Measurements from ENCODE around the gene COL27A1.

The COL27A1 gene

DNA sequence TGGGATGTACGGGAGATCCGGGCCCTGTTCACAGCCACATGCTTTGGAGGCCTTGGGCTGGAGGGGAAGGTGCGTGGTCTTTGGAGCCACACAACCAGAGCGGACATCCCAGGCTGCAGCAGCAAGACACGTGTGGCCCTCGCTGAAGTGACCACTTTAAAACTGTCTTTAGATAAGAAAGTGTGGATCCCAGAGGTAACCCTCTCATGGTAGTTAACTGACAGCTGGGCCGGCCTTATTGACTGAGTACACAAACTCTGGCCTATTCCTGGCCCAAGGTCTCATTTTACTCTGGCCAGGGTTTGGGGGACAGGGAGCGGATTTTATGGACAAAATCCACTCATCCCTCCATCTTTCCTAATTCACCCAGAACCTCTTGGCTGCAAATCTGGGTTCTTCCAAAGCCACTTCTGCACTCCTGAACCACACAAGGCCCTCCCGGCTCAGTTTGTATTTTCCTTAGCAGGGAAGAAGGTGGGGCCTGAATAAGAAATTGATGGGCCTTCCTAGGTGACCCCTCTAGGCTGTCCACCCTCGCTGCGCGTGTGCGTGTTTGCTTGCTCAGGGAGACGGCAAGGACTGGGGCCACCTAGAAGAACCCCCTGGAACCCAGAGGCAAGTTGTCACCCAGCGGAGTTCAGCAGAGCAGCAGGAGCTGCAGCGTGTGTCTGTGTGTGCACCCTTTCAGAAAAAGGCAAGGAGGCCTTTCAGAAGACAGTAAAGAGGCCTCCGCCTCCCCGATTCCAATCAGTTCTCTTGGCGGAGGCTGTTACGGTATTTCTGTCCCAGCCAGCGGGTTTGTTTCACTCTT lies 94.3 kb downstream of the COL27A1 start:
- DNase-seq, result no peak

DNA sequence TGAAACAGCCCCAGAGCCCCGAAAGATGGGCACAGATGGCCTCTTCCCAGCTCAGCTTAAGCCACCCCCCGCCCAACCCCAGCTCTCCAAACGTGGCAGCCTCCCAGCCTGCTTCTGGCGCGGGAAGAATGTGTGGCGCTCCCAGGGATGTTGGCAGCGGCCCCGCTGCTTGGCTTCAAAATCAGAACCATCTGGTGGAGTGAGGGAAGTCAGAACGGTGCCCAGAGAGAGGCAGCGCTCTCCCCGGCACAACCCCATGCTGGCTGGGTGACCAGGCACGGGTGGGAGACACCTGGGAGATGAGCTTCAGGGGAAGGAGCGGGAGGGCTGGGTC lies 94.9 kb downstream of the COL27A1 start:
- peak; percentile 16 for DNase-seq

DNA sequence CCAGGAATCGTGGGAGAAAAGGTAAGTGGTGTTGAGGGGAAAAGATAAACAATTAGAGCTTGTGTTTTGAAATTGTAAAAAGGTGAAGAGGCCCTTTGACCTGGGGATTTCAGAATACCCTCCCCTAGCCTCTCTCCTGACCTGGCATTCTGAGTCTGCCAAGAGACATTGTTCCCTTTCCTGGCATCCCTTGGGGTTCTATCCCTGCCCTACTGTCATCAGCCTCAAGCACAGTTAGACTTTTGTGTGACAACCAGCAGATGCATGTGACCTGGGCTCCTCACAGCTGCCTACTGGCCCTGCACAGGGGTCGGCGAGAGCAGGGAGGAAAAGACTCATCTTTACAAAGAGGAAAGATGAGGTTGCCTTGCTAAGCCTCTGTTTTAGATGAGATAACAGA lies 95.3 kb downstream of the COL27A1 start:
- DNase-seq, result no peak

DNA sequence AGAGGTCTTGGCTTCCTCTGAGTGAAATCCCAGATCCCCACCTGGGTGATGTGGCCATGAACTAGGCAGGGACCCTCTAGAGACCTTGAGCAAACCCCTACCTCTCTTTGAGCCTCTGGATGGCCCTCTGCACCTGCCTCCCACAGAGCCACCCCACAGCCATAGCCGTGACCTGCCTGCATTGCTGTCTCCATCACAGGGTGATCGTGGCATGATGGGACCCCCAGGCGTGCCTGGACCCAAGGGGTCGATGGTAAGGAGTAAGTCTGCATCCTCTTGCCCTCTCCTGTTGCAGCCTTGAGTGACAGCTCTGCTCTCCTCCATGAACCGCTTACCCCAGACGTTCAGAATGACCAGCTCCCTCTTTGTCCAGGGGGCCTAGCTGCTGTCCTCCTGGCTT lies 97.1 kb downstream of the COL27A1 start:
- DNase-seq, result no peak

DNA sequence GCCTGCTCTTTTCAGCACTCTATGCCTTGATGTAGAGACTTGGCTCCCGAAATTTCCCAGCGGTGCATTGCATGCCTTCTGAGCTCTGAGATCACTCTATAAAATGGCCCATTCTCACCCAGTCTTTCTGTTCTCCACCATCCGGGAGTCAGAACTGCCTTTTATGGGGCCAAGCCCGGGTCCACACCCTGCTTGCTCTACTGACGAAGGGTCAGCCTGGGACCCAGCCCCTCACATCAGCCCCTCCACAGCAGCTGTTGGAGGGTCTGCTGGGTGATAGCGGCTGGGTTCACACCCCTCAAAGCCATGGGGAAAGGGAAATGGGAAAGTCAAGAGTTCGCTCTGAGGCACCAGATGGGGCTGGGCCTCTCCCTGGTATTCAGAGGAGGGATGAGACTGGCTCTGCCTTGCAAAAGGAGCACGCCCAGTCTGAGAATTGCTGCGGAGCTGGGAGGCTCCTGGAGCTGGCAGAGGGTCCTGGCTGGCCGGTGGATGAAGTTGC lies 101.5 kb downstream of the COL27A1 start:
- no peak for DNase-seq

- no peak for DNase-seq
These were observed 102.9 kb downstream of the COL27A1 start for GRCh38 chr9:114258218-114258617.

DNA sequence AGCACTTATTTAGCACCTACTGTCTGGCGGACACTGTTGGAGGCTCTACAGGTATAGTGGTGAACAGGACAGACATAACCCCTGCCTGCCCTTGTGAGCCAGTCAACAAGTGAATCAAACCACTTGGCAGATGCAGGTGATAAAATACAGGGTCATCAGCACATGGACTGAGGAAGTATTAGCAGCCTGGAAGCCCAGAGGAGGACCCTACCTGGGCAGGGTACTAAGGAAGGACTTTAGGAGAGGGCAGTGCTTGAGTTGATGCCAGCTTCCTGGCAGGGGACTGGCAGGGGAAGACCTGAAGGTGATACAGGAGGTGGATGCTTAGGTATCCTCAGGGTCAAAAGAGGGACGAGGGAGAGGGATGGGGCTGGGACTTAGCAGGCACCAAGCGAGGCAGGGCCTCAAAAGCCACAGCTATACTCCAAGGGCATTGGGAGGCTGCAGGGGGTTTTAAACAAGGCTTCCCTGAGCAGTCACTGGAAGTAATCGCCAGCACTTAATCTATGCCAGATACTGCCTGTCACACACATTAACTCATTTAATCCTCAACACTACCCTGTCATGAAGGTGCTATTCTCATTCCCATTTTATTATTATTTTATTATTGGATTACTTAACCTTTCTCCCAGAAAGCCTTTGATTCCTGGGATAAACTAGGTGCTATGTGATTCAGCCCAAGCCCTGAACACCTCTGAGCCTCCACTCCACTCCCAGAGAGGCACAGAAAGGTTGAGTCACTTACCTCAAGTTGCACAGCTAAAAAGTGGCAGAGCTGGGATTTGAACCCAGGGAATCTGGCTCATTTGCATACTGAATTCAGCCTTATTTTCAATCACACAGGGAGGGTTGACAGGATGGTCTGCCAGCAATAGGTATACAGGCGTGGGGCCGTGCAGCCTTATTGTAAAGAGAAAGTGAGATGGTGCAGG lies 103.8 kb downstream of the COL27A1 start:
- no peak for DNase-seq

- no peak for DNase-seq
These were observed 104.6 kb downstream of the COL27A1 start for GRCh38 chr9:114259798-114260523.

DNA sequence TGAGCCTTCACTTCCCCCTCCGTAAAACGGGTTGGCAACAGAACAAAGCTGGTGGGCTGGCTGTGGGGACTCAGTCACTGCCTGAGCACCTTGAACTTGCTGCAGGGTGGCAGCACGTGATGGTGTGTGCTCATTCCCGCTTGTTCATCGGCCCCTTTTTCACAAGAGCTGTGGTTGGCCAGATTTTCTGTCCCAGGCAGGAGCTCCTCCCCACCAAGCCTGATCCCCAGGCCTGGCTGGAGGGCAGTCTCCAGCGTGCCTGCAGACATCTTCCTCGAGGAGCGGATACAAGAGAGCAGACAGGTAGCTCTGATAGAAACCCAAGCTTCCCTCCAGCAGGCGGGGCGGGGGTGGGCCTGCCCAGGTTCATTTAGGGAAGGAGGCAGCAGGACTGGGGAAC lies 105.7 kb downstream of the COL27A1 start:
- no peak for DNase-seq

DNA sequence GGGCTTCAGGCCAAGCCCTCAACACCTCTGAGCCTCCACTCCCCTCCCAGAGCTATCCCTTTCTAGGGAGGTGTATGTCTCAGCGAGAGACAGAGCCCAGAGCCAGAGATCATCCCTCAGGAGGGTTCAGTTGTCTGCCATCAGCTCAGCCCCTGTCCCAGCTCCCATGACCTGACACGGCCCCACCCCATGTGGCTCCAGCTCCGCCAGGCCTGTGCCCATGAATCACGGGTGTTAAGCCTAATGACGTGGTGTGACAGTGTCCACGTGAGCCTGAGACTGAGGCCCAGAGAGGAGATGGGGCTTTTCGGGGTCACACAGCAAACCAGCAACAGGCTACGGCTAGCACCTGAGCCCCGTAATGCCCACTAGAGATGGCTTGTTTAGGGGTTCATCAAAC lies 106.7 kb downstream of the COL27A1 start:
- DNase-seq, result no peak

GRCh38 chr9:114263853-114264510 lies 108.6 kb downstream of the COL27A1 start:
- DNase-seq, result no peak

DNA sequence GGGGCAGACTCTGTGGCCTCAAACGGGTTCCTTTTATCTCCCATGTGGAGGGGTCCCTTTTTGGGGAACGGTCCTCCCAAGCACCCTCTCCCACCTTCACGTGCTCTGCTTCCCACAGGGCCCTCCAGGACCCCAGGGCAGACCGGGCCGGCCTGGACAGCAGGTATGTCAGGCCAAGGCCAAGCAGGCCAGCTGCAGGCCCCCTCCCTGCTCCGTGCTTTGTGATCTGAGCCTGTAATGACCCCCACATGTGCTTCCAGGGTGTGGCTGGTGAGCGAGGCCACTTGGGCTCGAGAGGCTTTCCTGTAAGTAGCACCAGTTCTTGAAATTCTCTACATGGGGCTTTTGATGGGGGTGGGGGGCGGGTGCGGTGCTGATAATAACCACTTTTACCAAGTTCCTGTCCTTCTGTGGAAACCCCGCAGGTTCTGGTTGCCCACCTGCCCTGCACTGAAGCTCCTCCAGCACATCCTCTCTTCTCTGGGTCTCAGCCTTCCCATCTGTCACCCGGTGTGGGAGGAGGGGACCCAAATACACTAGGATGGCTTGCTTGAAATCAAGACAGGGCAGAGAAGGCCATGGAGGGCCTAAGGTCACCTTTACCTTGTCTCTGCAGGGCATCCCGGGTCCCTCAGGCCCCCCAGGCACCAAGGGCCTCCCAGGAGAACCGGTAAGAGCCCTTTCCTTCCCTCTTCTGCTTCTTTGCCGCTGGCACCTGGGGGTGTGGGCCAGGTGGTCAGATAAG lies 109.6 kb downstream of the COL27A1 start:
- no peak for DNase-seq

DNA sequence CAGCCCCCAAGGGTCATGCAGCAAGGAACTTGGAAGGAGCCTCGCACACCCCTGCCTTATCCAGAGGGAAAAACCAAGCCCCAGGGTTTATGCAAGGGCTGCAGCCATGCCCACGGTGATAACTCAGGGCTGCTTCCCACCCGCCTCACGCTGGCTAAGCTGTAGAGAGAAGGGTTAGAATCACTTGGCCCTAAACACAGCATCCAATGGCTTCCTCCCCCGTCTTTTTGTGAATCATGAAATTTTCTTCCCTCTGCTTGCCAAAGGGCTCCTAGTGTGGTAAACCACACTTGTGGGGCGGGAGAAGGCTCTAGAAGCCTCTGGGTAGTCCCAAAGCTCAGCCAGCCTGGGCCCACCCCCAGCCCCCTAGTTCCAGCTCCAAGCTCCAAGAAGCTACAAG lies 111.6 kb downstream of the COL27A1 start:
- no peak for DNase-seq

DNA sequence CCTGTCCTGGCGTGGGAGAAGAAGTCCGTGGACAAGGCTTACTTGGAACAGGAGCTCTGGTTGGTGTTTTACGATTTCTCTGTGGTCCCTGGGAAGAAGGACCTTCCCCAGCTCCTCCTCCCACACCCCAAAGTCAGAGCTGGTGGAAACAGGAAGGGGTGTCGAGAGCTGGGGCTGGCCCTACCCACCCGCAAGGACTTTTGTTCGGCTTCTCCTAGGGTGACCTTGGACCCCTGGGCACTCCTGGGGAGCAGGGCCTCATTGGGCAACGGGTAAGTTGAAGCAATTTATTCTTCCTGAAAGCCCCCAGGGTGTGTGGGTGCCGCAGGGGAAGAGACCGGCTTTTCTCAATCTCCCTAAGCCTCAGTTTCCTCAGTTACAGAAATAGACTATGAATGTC lies 113.7 kb downstream of the COL27A1 start:
- no peak for DNase-seq

- no peak for DNase-seq
These were observed 115.0 kb downstream of the COL27A1 start for GRCh38 chr9:114270120-114270975.

- DNase-seq, result no peak
These were observed 116.5 kb downstream of the COL27A1 start for GRCh38 chr9:114271556-114272510.

- DNase-seq, result peak; percentile 20
These were observed 117.5 kb downstream of the COL27A1 start for GRCh38 chr9:114272739-114273431.

DNA sequence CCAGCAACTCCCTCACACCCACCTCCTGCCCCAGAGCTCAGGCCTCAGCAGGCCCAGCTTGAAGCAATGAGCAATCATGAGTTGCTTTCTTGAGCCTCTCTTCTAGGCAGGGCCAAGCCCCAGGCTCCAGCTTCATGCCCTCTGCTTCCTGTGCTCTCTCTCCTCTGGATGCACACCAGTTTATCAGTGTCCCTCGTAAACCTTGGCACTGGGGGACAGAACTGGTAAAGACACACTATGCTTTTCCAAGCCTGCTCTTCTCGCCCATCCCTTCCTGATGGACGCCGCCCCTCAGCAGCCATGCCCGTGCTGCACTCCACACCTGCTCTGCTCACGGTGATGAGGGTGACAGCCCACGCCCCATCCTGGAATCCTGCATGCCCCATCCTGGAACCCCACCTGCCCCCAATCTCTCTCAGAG lies 118.1 kb downstream of the COL27A1 start:
- DNase-seq, result no peak

DNA sequence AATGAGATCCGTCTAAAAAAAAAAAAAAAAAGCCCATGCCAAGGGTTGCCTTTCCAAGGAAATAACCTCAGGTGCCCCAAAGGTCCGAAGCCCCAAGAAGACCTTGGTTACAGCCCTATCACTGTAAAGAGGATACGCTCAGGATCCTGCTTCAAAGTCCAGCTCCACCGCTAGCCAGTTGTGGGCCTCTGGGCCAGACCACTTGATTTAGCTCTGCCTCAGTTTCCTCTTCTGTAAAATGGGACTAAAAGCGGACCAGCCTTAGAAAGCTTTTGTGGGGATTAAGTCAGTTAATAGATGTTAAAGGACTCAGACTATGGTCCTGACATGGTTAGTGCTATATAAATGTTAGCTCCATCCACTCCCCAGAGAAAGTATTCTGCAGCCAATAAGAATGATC lies 118.9 kb downstream of the COL27A1 start:
- no peak for DNase-seq
